Duodenal mucosa (tissue), 2 donors: ENCODE data around the gene DPY19L1.
"Not testable (repeated sequence)": the region's sequence is repeated elsewhere in the genome, so short reads cannot be mapped to it uniquely, and the experiment has no call there.

Experiments used
- H3K27ac ChIP-seq: one replicate; pipeline ENCODE4 v1.7.0; 2013; ENCODE audit warnings: low read depth, low read length
- H3K27me3 ChIP-seq, 2 donors: one replicate each; pipeline ENCODE4 v1.7.0; 2013; ENCODE audit warnings: low read length in 2 of 2, control low read depth in 1 of 2; ENCODE audit not compliant: insufficient read depth in 2 of 2, control insufficient read depth in 1 of 2
- H3K36me3 ChIP-seq, 2 donors: one replicate each; pipeline ENCODE4 v1.7.0; 2013; ENCODE audit warnings: low read length in 2 of 2, control low read depth in 1 of 2; ENCODE audit not compliant: insufficient read depth in 2 of 2, control insufficient read depth in 1 of 2
- H3K4me1 ChIP-seq, 2 donors: one replicate each; pipeline ENCODE4 v1.7.0; 2013; ENCODE audit warnings: low read length in 2 of 2, control low read depth in 1 of 2; ENCODE audit not compliant: insufficient read depth in 2 of 2, control insufficient read depth in 1 of 2
- H3K4me3 ChIP-seq, 2 donors: one replicate each; pipeline ENCODE4 v1.7.0; 2013; ENCODE audit warnings: low read length in 2 of 2, low read depth in 1 of 2
- H3K9ac ChIP-seq, 2 donors: one replicate each; pipeline ENCODE4 v1.7.0; 2013; ENCODE audit warnings: low read length in 2 of 2, low read depth in 1 of 2
- H3K9me3 ChIP-seq, 2 donors: one replicate each; pipeline ENCODE4 v1.7.0; 2013; ENCODE audit warnings: low read length in 2 of 2, control low read depth in 1 of 2; ENCODE audit not compliant: control insufficient read depth in 1 of 2

Gene DPY19L1

GRCh38 chr7:35015346-35015859 lies 21.9 kb downstream of the DPY19L1 start:
- H3K36me3 ChIP-seq = peaks cover 0 to 3% of the 10 kb centered on the region in 2 donors
- no peaks in the 10 kb centered on the region for H3K9me3 ChIP-seq
- peaks cover 6 to 7% of the 10 kb centered on the region in 2 donors for H3K4me1 ChIP-seq
- no peak overlapping the region for H3K9ac ChIP-seq
- H3K27me3 ChIP-seq = no peaks in the 10 kb centered on the region
- H3K4me3 ChIP-seq = no peak overlapping the region
- H3K27ac ChIP-seq = no peak overlapping the region

- H3K4me1 ChIP-seq = peaks cover 6 to 7% of the 10 kb centered on the region in 2 donors
- H3K27me3 ChIP-seq = no peaks in the 10 kb centered on the region
- H3K27ac ChIP-seq = no peak overlapping the region
- peaks cover 0 to 3% of the 10 kb centered on the region in 2 donors for H3K36me3 ChIP-seq
- no peaks in the 10 kb centered on the region for H3K9me3 ChIP-seq
- H3K9ac ChIP-seq = no peak overlapping the region
- H3K4me3 ChIP-seq = no peak overlapping the region
Observed at GRCh38 chr7:35012160-35012559, 25.1 kb downstream of the DPY19L1 start.

GRCh38 chr7:35011085-35011484 lies 26.2 kb downstream of the DPY19L1 start:
- Histone ChIP-seq H3K9ac (no peak overlapping the region), H3K36me3 (peaks cover 0 to 3% of the 10 kb centered on the region in 2 donors), H3K9me3 (no peaks in the 10 kb centered on the region), H3K4me1 (peaks cover 6 to 7% of the 10 kb centered on the region in 2 donors), H3K27ac (no peak overlapping the region), H3K4me3 (no peak overlapping the region), H3K27me3 (no peaks in the 10 kb centered on the region)

GRCh38 chr7:35007768-35008167 lies 29.5 kb downstream of the DPY19L1 start:
- Histone ChIP-seq H3K9ac (no peak overlapping the region), H3K4me1 (peaks cover 7 to 14% of the 10 kb centered on the region in 2 donors), H3K27ac (no peak overlapping the region), H3K27me3 (no peaks in the 10 kb centered on the region), H3K9me3 (no peaks in the 10 kb centered on the region), H3K36me3 (no peaks in the 10 kb centered on the region), H3K4me3 (no peak overlapping the region)

- no peaks in the 10 kb centered on the region for H3K36me3 ChIP-seq
- H3K4me3 ChIP-seq = no peak overlapping the region
- peaks cover 0 to 8% of the 10 kb centered on the region in 2 donors for H3K4me1 ChIP-seq
- H3K9ac ChIP-seq = no peak overlapping the region
- no peak overlapping the region for H3K27ac ChIP-seq
- no peaks in the 10 kb centered on the region for H3K27me3 ChIP-seq
- H3K9me3 ChIP-seq = no peaks in the 10 kb centered on the region
Observed at GRCh38 chr7:35004531-35005095, 32.7 kb downstream of the DPY19L1 start.

- H3K27me3 ChIP-seq = no peaks in the 10 kb centered on the region
- peak overlapping the region in 1 of 2 donors; percentile 0 for H3K9ac ChIP-seq
- no peaks in the 10 kb centered on the region for H3K36me3 ChIP-seq
- H3K4me1 ChIP-seq = peaks cover 0 to 8% of the 10 kb centered on the region in 2 donors
- H3K4me3 ChIP-seq = no peak overlapping the region
- H3K27ac ChIP-seq = no peak overlapping the region
- H3K9me3 ChIP-seq = no peaks in the 10 kb centered on the region
Observed at GRCh38 chr7:35003679-35004303, 33.5 kb downstream of the DPY19L1 start.

- not testable (repeated sequence) for H3K27me3 ChIP-seq, H3K4me3 ChIP-seq, H3K9me3 ChIP-seq, H3K27ac ChIP-seq, H3K4me1 ChIP-seq, H3K36me3 ChIP-seq
- peak overlapping the region in 1 of 2 donors; percentile 0 for H3K9ac ChIP-seq
Observed at GRCh38 chr7:35003177-35003650, 34.1 kb downstream of the DPY19L1 start.

- H3K9ac ChIP-seq, H3K27ac ChIP-seq, H3K9me3 ChIP-seq, H3K36me3 ChIP-seq, H3K4me3 ChIP-seq, H3K4me1 ChIP-seq, H3K27me3 ChIP-seq: not testable (repeated sequence)
Observed at GRCh38 chr7:34998335-34998734, 39.0 kb downstream of the DPY19L1 start.

GRCh38 chr7:34996423-34997090 lies 40.7 kb downstream of the DPY19L1 start:
- H3K36me3 ChIP-seq, H3K9me3 ChIP-seq: not testable (repeated sequence)

GRCh38 chr7:34995757-34996156 lies 41.5 kb downstream of the DPY19L1 start:
- H3K9me3 ChIP-seq = no peaks in the 10 kb centered on the region
- H3K27ac ChIP-seq = no peak overlapping the region
- H3K4me3 ChIP-seq = no peak overlapping the region
- no peak overlapping the region for H3K9ac ChIP-seq
- no peaks in the 10 kb centered on the region for H3K36me3 ChIP-seq
- H3K4me1 ChIP-seq = no peaks in the 10 kb centered on the region
- no peaks in the 10 kb centered on the region for H3K27me3 ChIP-seq

More at GRCh38 chr7:34996423-34997090, 40.7 kb downstream of the DPY19L1 start:
- not testable (repeated sequence) for H3K4me1 ChIP-seq, H3K27ac ChIP-seq, H3K4me3 ChIP-seq, H3K9ac ChIP-seq, H3K27me3 ChIP-seq
